OCI-LY3 (cell line): ENCODE measurements around the gene CACNG7.

Source experiments
- H2AFZ ChIP-seq: fragments of 200-600, 300-600 bp; shearing (Covaris generic); 2 replicates; pipeline ENCODE4 v1.6.0; 2014; ENCODE audit warnings: antibody characterized with exemption, low read depth, low read length
- H3K27ac ChIP-seq: fragments of 200-600, 300-600 bp; sonication (generic); 2 replicates; pipeline ENCODE4 v1.5.1; 2014; ENCODE audit warnings: mild to moderate bottlenecking, low read length, moderate library complexity, mixed read lengths
- H3K27me3 ChIP-seq: fragments of 200-600, 300-600 bp; sonication (generic); 2 replicates; pipeline ENCODE4 v1.6.1; 2014; ENCODE audit warnings: low read depth, low read length, mixed read lengths
- H3K36me3 ChIP-seq: fragments of 200-600, 300-600 bp; sonication (generic); replicated peaks from 2 replicates; pipeline ENCODE3; 2014; ENCODE audit warnings: low read depth, low read length, mixed read lengths
- H3K4me1 ChIP-seq: fragments of 300-600, 200-600 bp; sonication (generic); 2 replicates; pipeline ENCODE4 v1.6.1; 2014; ENCODE audit warnings: low read length, mixed read lengths
- H3K4me2 ChIP-seq: fragments of 200-600, 300-600 bp; sonication (generic); 2 replicates; pipeline ENCODE4 v1.6.1; 2014; ENCODE audit warnings: low read length, mixed read lengths
- H3K4me3 ChIP-seq: fragments of 300-600, 200-600 bp; sonication (generic); 2 replicates; pipeline ENCODE4 v1.5.1; 2014; ENCODE audit warnings: antibody characterized with exemption, mild to moderate bottlenecking, low read length, moderate library complexity
- H3K79me2 ChIP-seq: fragments of 300-600, 200-600 bp; shearing (Covaris generic); 2 replicates; pipeline ENCODE4 v1.6.1; 2014; ENCODE audit warnings: mild to moderate bottlenecking, low read length, mixed read lengths
- H3K9ac ChIP-seq: fragments of 300-600, 200-600 bp; shearing (Covaris generic); 2 replicates; pipeline ENCODE4 v1.6.0; 2014; ENCODE audit warnings: mild to moderate bottlenecking, low read length, moderate library complexity
- H3K9me3 ChIP-seq: fragments of 200-600, 300-600 bp; shearing (Covaris generic); 2 replicates; pipeline ENCODE4 v1.6.1; 2014; ENCODE audit warnings: low read length, mixed read lengths; ENCODE audit not compliant: insufficient read depth
- H4K20me1 ChIP-seq: fragments of 200-600, 300-600 bp; sonication (generic); 2 replicates; pipeline ENCODE4 v1.6.1; 2016; ENCODE audit warnings: low read length, mixed read lengths; ENCODE audit not compliant: insufficient read depth
- EZH2phosphoT487 ChIP-seq: fragments of 200-600 bp; shearing (Covaris generic); IDR thresholded peaks from 2 replicates; pipeline ENCODE4 v1.6.1; 2018; ENCODE audit warnings: antibody characterized with exemption, mixed run types, low read depth
- TF ChIP-seq, protein P1 (sequence below): fragments of 200-600, 300-600 bp; sonication (generic); IDR thresholded peaks from 2 replicates; pipeline ENCODE4 v1.5.1; 2014; ENCODE audit warnings: antibody characterized with exemption, low read length, low read depth

The CACNG7 gene, protein sequence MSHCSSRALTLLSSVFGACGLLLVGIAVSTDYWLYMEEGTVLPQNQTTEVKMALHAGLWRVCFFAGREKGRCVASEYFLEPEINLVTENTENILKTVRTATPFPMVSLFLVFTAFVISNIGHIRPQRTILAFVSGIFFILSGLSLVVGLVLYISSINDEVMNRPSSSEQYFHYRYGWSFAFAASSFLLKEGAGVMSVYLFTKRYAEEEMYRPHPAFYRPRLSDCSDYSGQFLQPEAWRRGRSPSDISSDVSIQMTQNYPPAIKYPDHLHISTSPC

DNA sequence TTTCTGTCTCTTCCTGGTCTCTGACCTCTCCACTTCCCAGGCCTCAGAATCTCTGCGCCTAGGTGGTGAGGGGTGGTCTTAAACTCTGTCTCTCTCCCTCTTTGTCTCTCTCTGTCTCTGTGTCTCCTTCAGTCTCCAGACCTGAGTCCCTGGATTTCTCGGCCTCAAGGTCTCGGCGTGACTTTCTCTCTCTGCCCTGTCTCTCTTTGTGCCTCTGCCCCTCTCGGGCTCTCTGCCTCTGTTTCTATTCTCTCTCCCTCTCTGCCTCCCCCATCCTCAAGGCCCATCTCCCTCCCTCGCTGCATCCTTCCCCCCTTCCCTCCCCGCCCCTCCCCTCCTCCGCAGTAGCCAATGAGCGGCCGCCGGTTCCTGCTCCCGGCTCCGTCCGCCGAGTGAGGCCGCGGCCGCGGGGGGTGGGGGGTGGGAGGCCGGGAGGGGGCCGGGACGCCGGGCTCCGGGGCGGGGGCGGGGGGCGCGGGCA, at the start of gene CACNG7:
Gene CACNG7, plus strand, starts transcription at position 344 of the 481 bp plus-strand sequence. CDS start 3,554 bp downstream, outside the sequence.
- Histone ChIP-seq H3K27me3 (no peaks in the 10 kb centered on the region), H3K36me3 (no peaks in the 10 kb centered on the region), H3K9me3 (no peaks in the 10 kb centered on the region), H4K20me1 (no peaks in the 10 kb centered on the region), H3K4me2 (no peak within 1 kb of the TSS), H3K27ac (no peak within 1 kb of the TSS), H3K4me1 (no peaks in the 10 kb centered on the region), H3K4me3 (no peak within 1 kb of the TSS), H3K9ac (no peak within 1 kb of the TSS), H2AFZ (no peak within 1 kb of the TSS), H3K79me2 (no peaks in the 10 kb centered on the region)
- TF ChIP-seq EZH2phosphoT487 = no peak
- TF ChIP-seq, protein P1, sequence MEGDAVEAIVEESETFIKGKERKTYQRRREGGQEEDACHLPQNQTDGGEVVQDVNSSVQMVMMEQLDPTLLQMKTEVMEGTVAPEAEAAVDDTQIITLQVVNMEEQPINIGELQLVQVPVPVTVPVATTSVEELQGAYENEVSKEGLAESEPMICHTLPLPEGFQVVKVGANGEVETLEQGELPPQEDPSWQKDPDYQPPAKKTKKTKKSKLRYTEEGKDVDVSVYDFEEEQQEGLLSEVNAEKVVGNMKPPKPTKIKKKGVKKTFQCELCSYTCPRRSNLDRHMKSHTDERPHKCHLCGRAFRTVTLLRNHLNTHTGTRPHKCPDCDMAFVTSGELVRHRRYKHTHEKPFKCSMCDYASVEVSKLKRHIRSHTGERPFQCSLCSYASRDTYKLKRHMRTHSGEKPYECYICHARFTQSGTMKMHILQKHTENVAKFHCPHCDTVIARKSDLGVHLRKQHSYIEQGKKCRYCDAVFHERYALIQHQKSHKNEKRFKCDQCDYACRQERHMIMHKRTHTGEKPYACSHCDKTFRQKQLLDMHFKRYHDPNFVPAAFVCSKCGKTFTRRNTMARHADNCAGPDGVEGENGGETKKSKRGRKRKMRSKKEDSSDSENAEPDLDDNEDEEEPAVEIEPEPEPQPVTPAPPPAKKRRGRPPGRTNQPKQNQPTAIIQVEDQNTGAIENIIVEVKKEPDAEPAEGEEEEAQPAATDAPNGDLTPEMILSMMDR = no peak

DNA sequence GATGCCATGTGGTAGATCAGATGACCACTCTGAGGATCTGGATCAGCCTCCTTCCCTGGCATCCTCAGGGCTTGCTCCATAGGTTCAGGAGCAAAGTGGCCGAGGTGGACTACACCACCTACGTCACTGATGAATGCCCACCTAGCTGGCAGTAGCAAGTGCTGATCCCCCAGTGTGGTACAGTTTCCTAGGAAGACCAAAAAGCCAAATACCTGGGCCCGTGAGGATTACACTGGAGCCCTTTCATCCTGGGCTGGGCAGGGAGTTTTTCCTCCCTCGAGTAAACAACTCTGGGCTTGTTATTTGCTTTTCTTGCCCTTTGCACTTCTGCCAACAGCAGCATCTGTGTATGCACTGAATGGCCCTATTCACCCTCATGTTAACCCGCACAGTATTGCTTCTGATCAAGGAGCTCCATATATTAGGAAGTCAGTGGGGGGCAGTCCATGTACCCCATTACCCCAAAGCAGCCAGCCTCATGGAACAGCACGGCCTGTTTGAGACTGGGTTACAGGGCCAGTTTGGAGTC, 44.7 kb upstream of the CACNG7 start:
- Histone ChIP-seq H3K36me3 (no peaks in the 10 kb centered on the region), H3K4me1 (no peaks in the 10 kb centered on the region), H3K9ac (no peak overlapping the region), H3K4me2 (no peak overlapping the region), H3K4me3 (no peak overlapping the region), H4K20me1 (no peaks in the 10 kb centered on the region), H3K79me2 (no peaks in the 10 kb centered on the region), H3K27me3 (no peaks in the 10 kb centered on the region), H3K9me3 (no peaks in the 10 kb centered on the region), H2AFZ (no peak overlapping the region), H3K27ac (no peak overlapping the region)
- TF ChIP-seq, protein P1 = no peak
- TF ChIP-seq EZH2phosphoT487 = no peak

DNA sequence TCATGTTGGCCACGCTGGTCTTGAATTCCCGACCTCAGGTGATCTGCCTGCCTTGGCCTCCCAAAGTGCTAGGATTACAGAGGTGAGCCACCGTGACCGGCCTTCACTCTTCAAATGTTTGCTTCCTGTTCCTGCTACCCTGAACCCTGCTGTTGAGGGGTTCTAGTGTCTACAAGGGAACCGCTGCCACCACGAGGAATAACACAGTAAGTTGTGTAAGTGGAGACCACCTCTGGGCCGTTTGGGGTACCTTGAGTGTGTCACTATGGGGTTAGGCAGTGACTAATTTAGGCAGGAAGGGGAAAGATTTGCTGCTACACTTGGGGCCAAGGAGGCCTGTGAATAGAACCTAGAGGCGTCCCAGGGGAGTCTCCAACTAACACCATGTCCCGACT, 43.6 kb upstream of the CACNG7 start:
- H3K27ac ChIP-seq = no peak overlapping the region
- TF ChIP-seq, protein P1 = no peak
- TF ChIP-seq EZH2phosphoT487 = no peak

DNA sequence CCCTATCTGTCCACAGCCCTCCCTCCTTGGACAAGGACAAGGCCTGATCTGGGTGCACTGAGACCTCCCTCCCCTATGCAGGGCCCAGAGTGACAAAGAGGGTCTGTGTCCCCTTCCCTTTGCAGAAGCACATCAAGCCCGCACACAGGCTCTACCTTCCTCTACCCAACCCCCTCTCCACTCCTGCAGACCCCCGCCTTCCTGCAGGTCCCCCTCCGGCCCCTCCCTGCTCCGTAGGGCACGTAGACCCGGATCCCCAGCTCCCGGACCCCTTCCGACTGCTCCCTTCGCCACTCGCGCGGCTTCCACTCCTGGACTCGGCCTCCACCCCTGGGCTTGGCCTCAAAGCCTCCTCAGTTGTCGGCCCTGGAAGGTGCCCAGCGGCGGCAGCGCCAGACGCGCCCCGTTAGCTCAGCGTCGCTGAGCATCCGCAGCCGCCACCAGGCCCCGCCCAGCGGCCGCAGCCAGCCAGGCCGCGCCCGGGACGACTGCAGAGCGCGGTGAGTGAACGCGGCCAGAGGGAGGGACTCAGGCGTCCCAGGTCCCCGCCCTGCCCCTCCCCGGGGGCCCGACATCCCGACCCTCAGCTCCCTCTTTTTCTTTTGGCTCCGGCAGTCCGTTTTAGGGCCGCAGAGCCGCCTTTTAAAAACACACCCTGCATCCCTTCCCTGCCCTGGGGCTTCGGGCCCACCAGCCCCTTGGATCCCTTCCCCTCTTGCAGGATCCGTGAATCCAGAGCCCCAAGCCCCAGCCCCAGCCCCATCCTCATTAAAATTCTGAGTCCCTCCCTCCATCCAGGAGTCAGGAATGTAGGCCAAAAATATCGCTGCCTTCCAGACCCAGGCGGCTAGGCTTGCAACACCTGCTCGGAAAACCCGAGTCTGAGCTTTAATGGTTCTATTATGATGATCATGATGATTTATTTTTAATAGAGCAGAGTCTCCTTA, 42.9 kb upstream of the CACNG7 start:
- H3K9me3 ChIP-seq = no peaks in the 10 kb centered on the region
- no peaks in the 10 kb centered on the region for H3K4me1 ChIP-seq
- H3K9ac ChIP-seq = no peak overlapping the region
- H3K36me3 ChIP-seq = no peaks in the 10 kb centered on the region
- no peak overlapping the region for H2AFZ ChIP-seq
- no peaks in the 10 kb centered on the region for H3K27me3 ChIP-seq
- H3K4me2 ChIP-seq = no peak overlapping the region
- H3K4me3 ChIP-seq = no peak overlapping the region
- no peaks in the 10 kb centered on the region for H3K79me2 ChIP-seq
- H3K27ac ChIP-seq = no peak overlapping the region
- no peaks in the 10 kb centered on the region for H4K20me1 ChIP-seq
- TF ChIP-seq, protein P1 = no peak
- no peak for TF ChIP-seq EZH2phosphoT487

More for the DNA sequence above, 43.6 kb upstream of the CACNG7 start:
- no peak overlapping the region for H3K9ac ChIP-seq
- H3K36me3 ChIP-seq = no peaks in the 10 kb centered on the region
- no peaks in the 10 kb centered on the region for H3K9me3 ChIP-seq
- H3K4me2 ChIP-seq = no peak overlapping the region
- H3K79me2 ChIP-seq = no peaks in the 10 kb centered on the region
- no peaks in the 10 kb centered on the region for H3K4me1 ChIP-seq
- no peak overlapping the region for H3K4me3 ChIP-seq
- no peaks in the 10 kb centered on the region for H3K27me3 ChIP-seq
- H4K20me1 ChIP-seq = no peaks in the 10 kb centered on the region
- no peak overlapping the region for H2AFZ ChIP-seq
